Vagina (tissue), 2 donors: ENCODE data around the gene GLB1L3.

ENCODE experiments used
- CTCF ChIP-seq, 3 experiments: fragments of 450-650 bp in 2 of 3; fragments of 200-600 bp in 1 of 3; sonication (generic) in 1 of 3; IDR thresholded peaks; one replicate each; pipeline ENCODE4 v1.5.1; 2017 to 2019; ENCODE audit warnings: antibody characterized with exemption in 3 of 3, mild to moderate bottlenecking in 2 of 3, moderate library complexity in 2 of 3
- POLR2A ChIP-seq, 2 donors: fragments of 450-650 bp; IDR thresholded peaks; one replicate each; pipeline ENCODE4 v1.6.1; 2017; ENCODE audit warnings: antibody characterized with exemption in 2 of 2, mild to moderate bottlenecking in 2 of 2, moderate library complexity in 2 of 2

DNA sequence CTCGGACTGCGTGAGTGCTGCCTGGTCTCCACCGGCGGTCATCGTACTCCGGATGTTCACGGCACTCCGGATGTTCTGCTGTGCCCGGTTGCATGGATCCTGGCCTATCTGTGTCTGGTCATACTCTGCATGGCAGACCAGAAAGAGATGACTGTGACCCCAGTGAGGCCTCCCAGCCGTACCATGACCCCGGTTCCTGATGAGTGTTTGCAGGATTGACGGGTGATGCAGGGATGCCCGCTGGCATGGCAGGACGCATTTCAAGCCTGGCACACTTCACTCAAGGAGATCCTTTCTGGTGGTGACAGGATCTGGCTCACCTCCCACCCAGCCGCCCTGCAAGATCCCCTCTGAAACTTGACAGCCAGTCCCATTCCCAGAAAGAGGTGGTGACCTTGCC is 61.9 kb downstream of the GLB1L3 start:
- TF ChIP-seq CTCF (IDR thresholded peaks at IDR 0.05) (no peak), POLR2A (IDR thresholded peaks at IDR 0.05) (no peak)
